ENCODE measurements around the gene RIN3. TPM values are rescaled to one million over a fixed set of nuclear protein-coding genes. Genes with fewer than 3 reads are reported as not detected.

The RIN3 gene
- total RNA-seq, 1 donor from 2014 or later, result 6.9 TPM

DNA sequence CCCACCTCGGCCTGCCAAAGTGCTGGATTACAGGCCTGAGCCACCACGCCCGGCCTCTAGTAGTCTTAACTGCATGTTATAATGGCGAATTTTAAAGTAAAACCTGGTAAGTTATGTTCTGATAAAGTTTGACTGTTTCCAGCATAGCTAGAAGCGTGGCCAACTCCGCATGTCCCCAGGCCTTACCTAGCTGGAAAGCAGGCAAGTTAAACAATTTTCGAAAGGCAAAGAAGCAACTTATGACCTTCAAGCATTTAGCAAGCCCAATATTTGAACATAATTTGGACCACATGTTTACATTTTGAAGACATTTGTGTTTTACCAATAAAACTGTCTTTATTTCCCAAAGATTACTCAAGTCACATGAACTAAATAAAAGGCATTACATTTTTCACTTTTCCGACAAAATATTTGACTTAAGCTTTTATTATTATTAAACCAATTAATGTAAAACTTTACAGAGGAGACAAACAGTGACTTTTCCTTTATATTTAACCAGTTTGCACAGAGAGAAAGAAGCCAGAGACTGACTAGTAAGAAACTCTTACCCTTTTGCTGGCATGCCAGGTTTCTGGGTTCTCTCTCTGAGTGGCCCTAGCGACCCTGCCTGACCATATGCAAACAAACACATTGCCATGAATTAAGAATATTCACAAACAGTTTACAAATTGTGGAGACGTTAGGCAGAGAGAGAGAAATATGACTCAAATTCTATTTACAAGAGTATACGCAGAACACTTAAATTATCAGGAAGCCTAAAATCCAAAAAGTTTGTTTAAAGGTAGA is 106.3 kb downstream of the RIN3 start:
- Mint-ChIP-seq H3K27ac (no peak overlapping the region), H3K9me3 (ENCODE audit: low read depth) (peaks cover 19% of the 10 kb centered on the region), H3K4me3 (ENCODE audit: low read depth) (no peak overlapping the region), H3K36me3 (ENCODE audit: insufficient read depth) (peaks cover 5% of the 10 kb centered on the region), H3K4me1 (ENCODE audit: low read depth) (no peaks in the 10 kb centered on the region), H3K27me3 (no peaks in the 10 kb centered on the region)
- TF ChIP-seq, protein P1, sequence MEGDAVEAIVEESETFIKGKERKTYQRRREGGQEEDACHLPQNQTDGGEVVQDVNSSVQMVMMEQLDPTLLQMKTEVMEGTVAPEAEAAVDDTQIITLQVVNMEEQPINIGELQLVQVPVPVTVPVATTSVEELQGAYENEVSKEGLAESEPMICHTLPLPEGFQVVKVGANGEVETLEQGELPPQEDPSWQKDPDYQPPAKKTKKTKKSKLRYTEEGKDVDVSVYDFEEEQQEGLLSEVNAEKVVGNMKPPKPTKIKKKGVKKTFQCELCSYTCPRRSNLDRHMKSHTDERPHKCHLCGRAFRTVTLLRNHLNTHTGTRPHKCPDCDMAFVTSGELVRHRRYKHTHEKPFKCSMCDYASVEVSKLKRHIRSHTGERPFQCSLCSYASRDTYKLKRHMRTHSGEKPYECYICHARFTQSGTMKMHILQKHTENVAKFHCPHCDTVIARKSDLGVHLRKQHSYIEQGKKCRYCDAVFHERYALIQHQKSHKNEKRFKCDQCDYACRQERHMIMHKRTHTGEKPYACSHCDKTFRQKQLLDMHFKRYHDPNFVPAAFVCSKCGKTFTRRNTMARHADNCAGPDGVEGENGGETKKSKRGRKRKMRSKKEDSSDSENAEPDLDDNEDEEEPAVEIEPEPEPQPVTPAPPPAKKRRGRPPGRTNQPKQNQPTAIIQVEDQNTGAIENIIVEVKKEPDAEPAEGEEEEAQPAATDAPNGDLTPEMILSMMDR (IDR thresholded peaks at IDR 0.05; ENCODE audit: unreplicated experiment), result no peak
- no peak for DNase-seq (ENCODE audit: low spot score, unreplicated experiment)

DNA sequence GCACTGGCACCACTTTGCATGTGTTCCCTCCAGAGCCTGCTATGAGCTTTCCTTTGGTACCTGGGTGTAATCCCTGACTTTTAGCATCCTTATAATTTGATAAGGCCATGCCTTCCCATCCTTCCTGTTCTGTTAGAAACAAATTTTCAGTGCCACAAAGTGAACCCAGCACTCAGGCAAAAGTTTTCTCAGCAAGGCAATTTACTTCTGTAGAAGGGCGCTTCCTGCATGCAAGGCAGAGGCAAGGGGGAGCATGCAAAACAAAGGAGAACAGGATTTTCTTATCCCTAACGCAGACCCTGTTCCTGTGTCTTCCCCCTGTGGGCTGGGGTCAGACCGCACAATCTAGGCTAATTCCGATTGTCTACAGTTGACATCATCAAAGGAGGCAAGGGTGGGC is 108.7 kb downstream of the RIN3 start:
- no peak overlapping the region for H3K4me3 Mint-ChIP-seq (ENCODE audit: low read depth)
- no peaks in the 10 kb centered on the region for H3K4me1 Mint-ChIP-seq (ENCODE audit: low read depth)
- H3K36me3 Mint-ChIP-seq (ENCODE audit: insufficient read depth), result peaks cover 10% of the 10 kb centered on the region
- TF ChIP-seq, protein P1 (IDR thresholded peaks at IDR 0.05; ENCODE audit: unreplicated experiment), result no peak
- peaks cover 26% of the 10 kb centered on the region for H3K9me3 Mint-ChIP-seq (ENCODE audit: low read depth)
- H3K27ac Mint-ChIP-seq, result no peak overlapping the region
- no peaks in the 10 kb centered on the region for H3K27me3 Mint-ChIP-seq
- no peak for DNase-seq (ENCODE audit: low spot score, unreplicated experiment)

DNA sequence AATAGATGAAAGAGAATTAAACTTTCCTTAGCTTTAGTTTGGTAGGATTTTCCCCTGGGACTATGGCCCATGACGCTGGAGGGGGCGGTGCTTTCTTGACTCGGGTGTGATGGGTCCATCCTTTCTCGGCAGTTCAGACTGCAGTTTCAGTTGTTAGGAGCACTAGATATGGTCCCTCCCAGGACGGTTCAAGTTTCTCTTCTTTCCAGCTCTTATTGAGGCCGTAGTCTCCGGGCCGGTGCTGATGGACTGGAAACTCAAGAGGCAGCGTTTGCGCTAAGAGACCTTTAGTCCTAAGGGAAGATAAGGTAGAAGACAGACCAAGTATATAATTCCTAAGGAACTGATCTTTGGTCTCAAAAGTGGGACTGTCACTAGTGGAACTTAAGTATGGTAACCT is 111.2 kb downstream of the RIN3 start:
- no peaks in the 10 kb centered on the region for H3K4me1 Mint-ChIP-seq (ENCODE audit: low read depth)
- no peak overlapping the region for H3K4me3 Mint-ChIP-seq (ENCODE audit: low read depth)
- H3K27me3 Mint-ChIP-seq, result no peaks in the 10 kb centered on the region
- TF ChIP-seq, protein P1 (IDR thresholded peaks at IDR 0.05; ENCODE audit: unreplicated experiment), result no peak
- peaks cover 32% of the 10 kb centered on the region for H3K9me3 Mint-ChIP-seq (ENCODE audit: low read depth)
- no peak for DNase-seq (ENCODE audit: low spot score, unreplicated experiment)
- H3K27ac Mint-ChIP-seq, result no peak overlapping the region
- peaks cover 14% of the 10 kb centered on the region for H3K36me3 Mint-ChIP-seq (ENCODE audit: insufficient read depth)

DNA sequence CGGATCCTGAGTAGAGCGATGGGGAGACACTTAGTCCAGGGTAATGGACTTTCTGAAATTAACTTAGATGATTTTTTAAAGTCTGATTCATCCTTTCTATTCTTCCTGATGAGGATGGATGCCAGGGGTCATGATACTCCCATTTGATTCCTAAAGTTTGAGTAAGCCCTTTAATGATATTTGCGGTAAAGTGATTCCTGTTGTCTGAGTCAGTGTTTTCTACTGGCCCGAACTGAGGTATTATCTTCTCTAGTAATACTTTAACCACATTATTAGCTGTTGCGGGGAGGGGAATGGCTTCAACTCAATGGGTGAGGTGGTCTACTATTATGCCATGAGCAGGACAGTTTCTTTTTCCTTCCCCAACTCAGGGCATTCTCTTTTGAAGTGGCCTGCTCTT is 111.6 kb downstream of the RIN3 start:
- DNase-seq (ENCODE audit: low spot score, unreplicated experiment), result no peak
- H3K27ac Mint-ChIP-seq, result no peak overlapping the region
- TF ChIP-seq, protein P1 (IDR thresholded peaks at IDR 0.05; ENCODE audit: unreplicated experiment), result no peak
- peaks cover 14% of the 10 kb centered on the region for H3K36me3 Mint-ChIP-seq (ENCODE audit: insufficient read depth)
- H3K27me3 Mint-ChIP-seq, result no peaks in the 10 kb centered on the region
- H3K4me1 Mint-ChIP-seq (ENCODE audit: low read depth), result no peaks in the 10 kb centered on the region
- H3K9me3 Mint-ChIP-seq (ENCODE audit: low read depth), result peaks cover 32% of the 10 kb centered on the region
- H3K4me3 Mint-ChIP-seq (ENCODE audit: low read depth), result no peak overlapping the region

DNA sequence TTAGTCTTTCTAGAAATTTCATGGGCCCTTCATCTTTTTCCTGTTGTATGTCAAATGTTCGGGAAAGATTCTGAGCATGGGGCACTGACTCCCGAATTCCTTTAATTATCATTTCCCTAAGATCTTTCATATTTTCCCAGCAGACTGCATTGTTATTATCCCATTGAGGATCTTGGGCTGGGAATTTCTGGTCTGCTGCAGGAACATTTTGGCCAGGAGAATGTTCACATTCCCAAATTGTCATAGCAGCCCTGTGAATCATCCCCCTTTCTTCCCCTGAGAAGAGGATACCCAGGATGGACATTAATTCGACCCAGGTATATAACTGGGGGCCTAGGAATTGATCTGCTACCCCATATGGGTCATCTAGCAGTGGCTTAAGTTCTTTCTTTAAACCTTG is 112.5 kb downstream of the RIN3 start:
- Mint-ChIP-seq H3K9me3 (ENCODE audit: low read depth) (peaks cover 32% of the 10 kb centered on the region), H3K4me3 (ENCODE audit: low read depth) (no peak overlapping the region), H3K27me3 (no peaks in the 10 kb centered on the region), H3K4me1 (ENCODE audit: low read depth) (no peaks in the 10 kb centered on the region), H3K27ac (no peak overlapping the region), H3K36me3 (ENCODE audit: insufficient read depth) (peaks cover 13% of the 10 kb centered on the region)
- TF ChIP-seq, protein P1 (IDR thresholded peaks at IDR 0.05; ENCODE audit: unreplicated experiment), result no peak
- DNase-seq (ENCODE audit: low spot score, unreplicated experiment), result no peak

Measured in progenitor cell of endocrine pancreas (in vitro differentiated cells).